Measurements from ENCODE around the gene CLPSL1.

DNA sequence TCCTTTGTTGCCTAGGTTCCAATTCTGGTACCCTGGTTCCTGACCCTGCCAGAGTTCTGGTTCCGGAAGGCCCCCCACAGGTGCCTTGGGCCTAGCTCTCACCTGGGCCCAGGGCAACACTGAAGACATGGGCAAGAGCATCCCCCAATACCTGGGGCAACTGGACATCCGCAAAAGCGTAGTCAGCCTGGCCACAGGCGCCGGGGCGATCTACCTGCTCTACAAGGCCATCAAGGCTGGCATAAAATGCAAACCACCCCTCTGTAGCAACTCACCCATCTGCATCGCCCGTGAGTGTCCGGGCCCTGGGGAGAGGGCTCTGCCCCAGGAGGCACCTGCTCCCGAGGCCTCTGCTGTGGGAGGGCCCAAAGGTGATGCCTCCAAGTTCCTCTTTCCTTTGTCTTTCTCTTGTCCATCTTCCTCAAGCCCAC, 43.8 kb upstream of the CLPSL1 start, which contains the start of gene ARMC12:
- TF ChIP-seq, protein P1, sequence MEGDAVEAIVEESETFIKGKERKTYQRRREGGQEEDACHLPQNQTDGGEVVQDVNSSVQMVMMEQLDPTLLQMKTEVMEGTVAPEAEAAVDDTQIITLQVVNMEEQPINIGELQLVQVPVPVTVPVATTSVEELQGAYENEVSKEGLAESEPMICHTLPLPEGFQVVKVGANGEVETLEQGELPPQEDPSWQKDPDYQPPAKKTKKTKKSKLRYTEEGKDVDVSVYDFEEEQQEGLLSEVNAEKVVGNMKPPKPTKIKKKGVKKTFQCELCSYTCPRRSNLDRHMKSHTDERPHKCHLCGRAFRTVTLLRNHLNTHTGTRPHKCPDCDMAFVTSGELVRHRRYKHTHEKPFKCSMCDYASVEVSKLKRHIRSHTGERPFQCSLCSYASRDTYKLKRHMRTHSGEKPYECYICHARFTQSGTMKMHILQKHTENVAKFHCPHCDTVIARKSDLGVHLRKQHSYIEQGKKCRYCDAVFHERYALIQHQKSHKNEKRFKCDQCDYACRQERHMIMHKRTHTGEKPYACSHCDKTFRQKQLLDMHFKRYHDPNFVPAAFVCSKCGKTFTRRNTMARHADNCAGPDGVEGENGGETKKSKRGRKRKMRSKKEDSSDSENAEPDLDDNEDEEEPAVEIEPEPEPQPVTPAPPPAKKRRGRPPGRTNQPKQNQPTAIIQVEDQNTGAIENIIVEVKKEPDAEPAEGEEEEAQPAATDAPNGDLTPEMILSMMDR (IDR thresholded peaks at IDR 0.05), result no peak
- no peak for TF ChIP-seq EP300 (IDR thresholded peaks at IDR 0.05)

All from stomach (tissue), 4 donors.